Sigmoid colon (tissue), 4 donors: Measurements from ENCODE around the gene PRKG1.

Experiments used
- CTCF ChIP-seq, 4 experiments: fragments of 450-650 bp in 3 of 4; fragments of 200-600 bp in 1 of 4; IDR thresholded peaks; one replicate each; pipeline ENCODE4 v1.5.1; 2016 to 2019; ENCODE audit warnings: antibody characterized with exemption in 4 of 4, mild to moderate bottlenecking in 3 of 4, moderate library complexity in 2 of 4
- EP300 ChIP-seq, 4 donors: sonication (generic); formaldehyde crosslinking; IDR thresholded peaks; one replicate each; pipeline ENCODE4 v1.6.1; 2017; ENCODE audit warnings: antibody characterized with exemption in 4 of 4
- POLR2A ChIP-seq, 2 donors: fragments of 450-650 bp; IDR thresholded peaks; one replicate each; pipeline ENCODE4 v1.6.1; 2016; ENCODE audit warnings: antibody characterized with exemption in 2 of 2, mild to moderate bottlenecking in 2 of 2, moderate library complexity in 2 of 2

GRCh38 chr10:51528527-51528926 lies 454.2 kb downstream of the PRKG1 start:
- no peak for TF ChIP-seq CTCF (IDR thresholded peaks at IDR 0.05)
- TF ChIP-seq POLR2A (IDR thresholded peaks at IDR 0.05) = no peak
- TF ChIP-seq EP300 (IDR thresholded peaks at IDR 0.05) = no peak
